ENCODE results near the gene OR6C75. TPM values are rescaled to one million over a fixed set of nuclear protein-coding genes. Genes with fewer than 3 reads are reported as not detected.
"Not testable (repeated sequence)": the region's sequence is repeated elsewhere in the genome, so short reads cannot be mapped to it uniquely, and the experiment has no call there.

OR6C75 gene
- total RNA-seq, 1 donor from 2014 or later: not detected

DNA sequence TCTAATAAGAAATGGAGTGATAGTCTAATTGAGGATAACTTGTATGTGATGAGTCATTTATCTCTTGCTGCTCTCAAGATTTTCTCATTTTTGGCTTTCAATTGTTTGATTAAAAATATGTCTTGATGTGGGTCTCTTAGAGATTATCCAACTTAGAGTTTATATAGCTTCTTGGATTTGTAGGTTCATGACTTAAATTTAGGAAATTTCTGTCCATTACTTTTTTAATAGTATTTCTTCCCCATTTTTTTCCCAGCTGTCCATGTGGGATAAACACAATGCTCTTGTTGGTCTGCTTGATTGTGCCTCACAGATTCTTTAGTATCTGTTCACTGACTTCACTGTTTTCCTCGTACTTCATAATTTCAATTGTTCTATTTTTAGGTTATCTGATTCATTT, 45.1 kb downstream of the OR6C75 start:
- H3K27me3 ChIP-seq (ENCODE audit: insufficient read depth, low read length): no peaks in the 10 kb centered on the region
- Mint-ChIP-seq H3K27ac (ENCODE audit: unreplicated experiment) (no peak overlapping the region), H3K36me3 (ENCODE audit: low read depth, unreplicated experiment) (no peaks in the 10 kb centered on the region), H3K4me1 (ENCODE audit: low read depth, unreplicated experiment) (no peaks in the 10 kb centered on the region), H3K27me3 (ENCODE audit: low read depth, unreplicated experiment) (no peaks in the 10 kb centered on the region), H3K9me3 (ENCODE audit: unreplicated experiment) (no peaks in the 10 kb centered on the region), H3K4me3 (ENCODE audit: unreplicated experiment) (no peak overlapping the region)
- H4K20me1 ChIP-seq (ENCODE audit: insufficient read depth, low read length): no peaks in the 10 kb centered on the region
- H2AFZ ChIP-seq (ENCODE audit: low read depth, low read length): no peak overlapping the region
- H3K4me1 ChIP-seq (ENCODE audit: insufficient read depth, low read length): no peaks in the 10 kb centered on the region
- H3K27ac ChIP-seq (ENCODE audit: low read depth, low read length): no peak overlapping the region
- H3K4me3 ChIP-seq (ENCODE audit: insufficient read depth, low read depth, low read length): no peak overlapping the region
- no peak overlapping the region for H3K9ac ChIP-seq (ENCODE audit: low read length)
- no peaks in the 10 kb centered on the region for H3K9me3 ChIP-seq (ENCODE audit: insufficient read depth, low read depth, low read length)
- FAIRE-seq (no peak), DNase-seq (ENCODE audit: low read depth) (no peak)
- no peak overlapping the region for H3K4me2 ChIP-seq (ENCODE audit: low read length)
- H3K79me2 ChIP-seq (ENCODE audit: insufficient read depth, low read length): no peaks in the 10 kb centered on the region
- H3K36me3 ChIP-seq (ENCODE audit: insufficient read depth, low read length): no peaks in the 10 kb centered on the region
- no peak for TF ChIP-seq EZH2 (IDR thresholded peaks at IDR 0.05; ENCODE audit: insufficient read depth, low read length)
- TF ChIP-seq, protein P1, sequence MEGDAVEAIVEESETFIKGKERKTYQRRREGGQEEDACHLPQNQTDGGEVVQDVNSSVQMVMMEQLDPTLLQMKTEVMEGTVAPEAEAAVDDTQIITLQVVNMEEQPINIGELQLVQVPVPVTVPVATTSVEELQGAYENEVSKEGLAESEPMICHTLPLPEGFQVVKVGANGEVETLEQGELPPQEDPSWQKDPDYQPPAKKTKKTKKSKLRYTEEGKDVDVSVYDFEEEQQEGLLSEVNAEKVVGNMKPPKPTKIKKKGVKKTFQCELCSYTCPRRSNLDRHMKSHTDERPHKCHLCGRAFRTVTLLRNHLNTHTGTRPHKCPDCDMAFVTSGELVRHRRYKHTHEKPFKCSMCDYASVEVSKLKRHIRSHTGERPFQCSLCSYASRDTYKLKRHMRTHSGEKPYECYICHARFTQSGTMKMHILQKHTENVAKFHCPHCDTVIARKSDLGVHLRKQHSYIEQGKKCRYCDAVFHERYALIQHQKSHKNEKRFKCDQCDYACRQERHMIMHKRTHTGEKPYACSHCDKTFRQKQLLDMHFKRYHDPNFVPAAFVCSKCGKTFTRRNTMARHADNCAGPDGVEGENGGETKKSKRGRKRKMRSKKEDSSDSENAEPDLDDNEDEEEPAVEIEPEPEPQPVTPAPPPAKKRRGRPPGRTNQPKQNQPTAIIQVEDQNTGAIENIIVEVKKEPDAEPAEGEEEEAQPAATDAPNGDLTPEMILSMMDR (IDR thresholded peaks at IDR 0.05; ENCODE audit: insufficient read depth, low read depth, low read length): no peak

DNA sequence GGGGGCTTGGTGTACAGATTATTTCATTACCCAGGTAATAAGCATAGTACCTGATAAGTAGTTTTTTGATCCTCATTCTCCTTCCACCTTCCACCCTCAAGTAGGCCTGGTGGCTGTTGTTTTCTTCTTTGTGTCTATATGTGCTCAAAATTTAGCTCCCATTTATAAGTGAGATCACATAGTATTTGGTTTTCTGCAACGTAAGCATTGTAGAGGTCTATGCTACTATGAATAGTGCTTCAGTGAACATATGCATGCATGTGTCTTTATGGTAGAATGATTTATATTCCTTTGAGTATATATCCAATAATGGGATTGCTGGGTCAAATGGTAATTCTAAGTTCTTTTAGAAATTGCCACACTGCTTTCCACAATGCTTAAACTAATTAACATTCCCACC, 46.4 kb downstream of the OR6C75 start:
- H3K4me3 ChIP-seq (ENCODE audit: insufficient read depth, low read depth, low read length); H2AFZ ChIP-seq (ENCODE audit: low read depth, low read length); H3K4me1 ChIP-seq (ENCODE audit: insufficient read depth, low read length); H3K4me3 Mint-ChIP-seq (ENCODE audit: unreplicated experiment); H3K27ac ChIP-seq (ENCODE audit: low read depth, low read length); H3K79me2 ChIP-seq (ENCODE audit: insufficient read depth, low read length); H3K9ac ChIP-seq (ENCODE audit: low read length); H3K27ac Mint-ChIP-seq (ENCODE audit: unreplicated experiment); H3K9me3 ChIP-seq (ENCODE audit: insufficient read depth, low read depth, low read length); H3K36me3 ChIP-seq (ENCODE audit: insufficient read depth, low read length); FAIRE-seq; H4K20me1 ChIP-seq (ENCODE audit: insufficient read depth, low read length); H3K36me3 Mint-ChIP-seq (ENCODE audit: low read depth, unreplicated experiment); H3K4me1 Mint-ChIP-seq (ENCODE audit: low read depth, unreplicated experiment); H3K9me3 Mint-ChIP-seq (ENCODE audit: unreplicated experiment); H3K4me2 ChIP-seq (ENCODE audit: low read length); H3K27me3 Mint-ChIP-seq (ENCODE audit: low read depth, unreplicated experiment); H3K27me3 ChIP-seq (ENCODE audit: insufficient read depth, low read length); DNase-seq (ENCODE audit: low read depth): not testable (repeated sequence)

DNA sequence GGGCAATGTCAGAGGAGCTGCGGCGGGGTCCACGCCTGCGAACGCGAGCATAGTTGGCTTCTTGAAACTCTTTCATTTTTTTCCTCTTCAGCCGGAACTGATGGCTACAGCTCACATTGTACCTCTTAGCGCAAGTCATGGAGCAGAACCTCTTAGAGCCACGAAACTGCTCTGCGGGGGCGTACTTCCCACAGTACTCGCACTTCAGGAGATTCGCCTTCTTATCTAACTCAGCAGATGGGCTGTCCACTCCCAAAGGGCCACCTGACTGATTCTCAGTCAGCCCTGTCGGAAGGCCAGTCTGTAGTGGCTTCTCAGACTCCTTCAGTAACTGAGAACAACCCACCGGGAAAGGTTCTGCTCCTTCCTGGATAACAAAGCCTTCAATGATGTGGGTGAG, 49.4 kb downstream of the OR6C75 start:
- H2AFZ ChIP-seq (ENCODE audit: low read depth, low read length); DNase-seq (ENCODE audit: low read depth); H3K27me3 ChIP-seq (ENCODE audit: insufficient read depth, low read length); H3K27me3 Mint-ChIP-seq (ENCODE audit: low read depth, unreplicated experiment); H3K36me3 Mint-ChIP-seq (ENCODE audit: low read depth, unreplicated experiment); H4K20me1 ChIP-seq (ENCODE audit: insufficient read depth, low read length); H3K4me3 ChIP-seq (ENCODE audit: insufficient read depth, low read depth, low read length); FAIRE-seq; H3K79me2 ChIP-seq (ENCODE audit: insufficient read depth, low read length); H3K36me3 ChIP-seq (ENCODE audit: insufficient read depth, low read length); H3K9me3 ChIP-seq (ENCODE audit: insufficient read depth, low read depth, low read length); H3K4me2 ChIP-seq (ENCODE audit: low read length); H3K27ac Mint-ChIP-seq (ENCODE audit: unreplicated experiment); H3K4me3 Mint-ChIP-seq (ENCODE audit: unreplicated experiment); H3K9me3 Mint-ChIP-seq (ENCODE audit: unreplicated experiment); H3K4me1 Mint-ChIP-seq (ENCODE audit: low read depth, unreplicated experiment); H3K4me1 ChIP-seq (ENCODE audit: insufficient read depth, low read length); H3K9ac ChIP-seq (ENCODE audit: low read length); H3K27ac ChIP-seq (ENCODE audit: low read depth, low read length): not testable (repeated sequence)

DNA sequence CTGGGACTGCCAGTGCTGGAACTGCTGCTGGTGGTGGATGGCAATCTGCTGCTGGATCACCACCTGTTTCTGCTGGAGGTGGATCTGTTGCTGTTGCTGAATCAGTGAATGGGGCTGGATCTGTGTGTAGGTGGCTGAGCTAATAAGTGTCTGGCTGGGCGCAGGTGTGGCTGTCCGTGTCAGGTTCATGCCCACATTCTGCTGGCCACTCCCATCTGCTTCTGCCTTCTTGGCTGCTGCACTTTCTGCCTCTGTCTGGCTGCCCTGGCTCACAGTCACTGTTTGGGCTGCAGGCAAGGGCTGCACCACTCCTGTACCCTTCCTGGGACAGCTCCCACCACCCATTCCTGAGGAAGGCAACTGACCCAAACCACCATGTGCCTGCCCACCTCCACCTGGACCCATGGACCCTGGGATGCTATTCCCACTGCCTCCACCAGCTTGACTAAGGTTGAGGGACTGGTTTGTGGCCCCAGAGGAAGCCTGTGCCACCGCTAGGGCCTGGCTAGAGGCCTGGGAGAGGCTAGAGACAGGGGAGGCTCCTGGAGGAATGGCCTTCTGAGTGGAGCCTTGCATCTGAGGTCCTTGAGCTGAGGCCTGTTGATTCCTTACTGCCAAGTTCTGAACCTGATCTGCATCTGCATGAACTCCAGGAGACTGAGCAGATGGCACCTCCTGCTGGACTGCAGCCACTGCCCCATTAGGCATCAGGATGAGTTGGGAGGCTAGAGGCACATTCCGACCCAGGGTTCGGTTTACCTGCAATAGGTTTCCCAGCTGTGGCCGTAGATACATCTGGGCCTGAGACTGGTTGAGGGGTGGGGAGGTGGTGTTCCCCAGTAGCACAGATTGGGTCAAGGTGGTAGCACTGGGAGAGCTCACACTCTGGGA, 51.0 kb downstream of the OR6C75 start:
- H3K27me3 ChIP-seq (ENCODE audit: insufficient read depth, low read length); H3K4me1 Mint-ChIP-seq (ENCODE audit: low read depth, unreplicated experiment); H3K27me3 Mint-ChIP-seq (ENCODE audit: low read depth, unreplicated experiment); DNase-seq (ENCODE audit: low read depth); H3K27ac ChIP-seq (ENCODE audit: low read depth, low read length); H3K4me3 ChIP-seq (ENCODE audit: insufficient read depth, low read depth, low read length); H3K79me2 ChIP-seq (ENCODE audit: insufficient read depth, low read length); H4K20me1 ChIP-seq (ENCODE audit: insufficient read depth, low read length); H3K4me1 ChIP-seq (ENCODE audit: insufficient read depth, low read length); H3K36me3 ChIP-seq (ENCODE audit: insufficient read depth, low read length); H3K36me3 Mint-ChIP-seq (ENCODE audit: low read depth, unreplicated experiment); H3K9me3 Mint-ChIP-seq (ENCODE audit: unreplicated experiment); FAIRE-seq; H2AFZ ChIP-seq (ENCODE audit: low read depth, low read length); H3K27ac Mint-ChIP-seq (ENCODE audit: unreplicated experiment); H3K4me2 ChIP-seq (ENCODE audit: low read length); H3K9ac ChIP-seq (ENCODE audit: low read length); H3K4me3 Mint-ChIP-seq (ENCODE audit: unreplicated experiment); H3K9me3 ChIP-seq (ENCODE audit: insufficient read depth, low read depth, low read length): not testable (repeated sequence)

DNA sequence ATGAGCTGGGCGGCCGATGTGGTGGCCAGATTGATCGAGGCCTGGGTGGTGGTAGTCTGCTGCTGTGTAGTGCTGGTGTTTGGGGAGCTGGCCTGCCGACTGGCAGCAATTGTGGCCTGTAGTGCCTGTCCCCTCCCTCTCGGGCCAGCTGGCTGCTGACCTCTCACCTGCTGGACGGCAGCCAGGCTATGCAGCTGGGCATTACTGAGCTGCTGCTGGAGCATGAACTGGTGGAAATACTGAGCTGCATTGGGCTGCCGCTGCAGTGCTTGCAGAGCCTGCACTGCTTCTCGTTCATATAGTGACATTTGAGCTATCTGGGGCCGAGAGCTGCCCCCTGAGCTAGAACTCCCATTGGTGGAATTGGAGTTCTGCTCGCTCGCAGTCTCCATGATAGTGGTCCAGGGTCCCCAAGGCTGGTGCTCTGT, 51.6 kb downstream of the OR6C75 start:
- not testable (repeated sequence) for DNase-seq (ENCODE audit: low read depth); H4K20me1 ChIP-seq (ENCODE audit: insufficient read depth, low read length); H3K4me1 ChIP-seq (ENCODE audit: insufficient read depth, low read length); H3K4me3 ChIP-seq (ENCODE audit: insufficient read depth, low read depth, low read length); H3K4me3 Mint-ChIP-seq (ENCODE audit: unreplicated experiment); H3K27me3 Mint-ChIP-seq (ENCODE audit: low read depth, unreplicated experiment); H3K4me1 Mint-ChIP-seq (ENCODE audit: low read depth, unreplicated experiment); H2AFZ ChIP-seq (ENCODE audit: low read depth, low read length); H3K36me3 ChIP-seq (ENCODE audit: insufficient read depth, low read length); H3K9me3 Mint-ChIP-seq (ENCODE audit: unreplicated experiment); H3K9me3 ChIP-seq (ENCODE audit: insufficient read depth, low read depth, low read length); H3K79me2 ChIP-seq (ENCODE audit: insufficient read depth, low read length); H3K27ac Mint-ChIP-seq (ENCODE audit: unreplicated experiment); H3K36me3 Mint-ChIP-seq (ENCODE audit: low read depth, unreplicated experiment); FAIRE-seq; H3K4me2 ChIP-seq (ENCODE audit: low read length); H3K27me3 ChIP-seq (ENCODE audit: insufficient read depth, low read length); H3K27ac ChIP-seq (ENCODE audit: low read depth, low read length); H3K9ac ChIP-seq (ENCODE audit: low read length)

All from astrocyte (in vitro differentiated cells and primary cell).